NCI-H2029 (cell line): ENCODE data around the gene RRM2.
"Not testable (repeated sequence)": the region's sequence is repeated elsewhere in the genome, so short reads cannot be mapped to it uniquely, and the experiment has no call there.

Experiments used
- DNase-seq: peaks from one replicate; lab custom pipeline; 2025; lab: John Stamatoyannopoulos, UW

RRM2 gene

GRCh38 chr2:10132596-10132995, 10.1 kb downstream of the RRM2 start:
- no peak for DNase-seq

- DNase-seq: no peak
These were observed 10.6 kb downstream of the RRM2 start for GRCh38 chr2:10132996-10133647.

GRCh38 chr2:10135296-10136089, 13.0 kb downstream of the RRM2 start:
- DNase-seq: no peak

- DNase-seq: no peak
These were observed 13.8 kb downstream of the RRM2 start for GRCh38 chr2:10136101-10136934.

- no peak for DNase-seq
These were observed 14.7 kb downstream of the RRM2 start for GRCh38 chr2:10137053-10137843.

DNA sequence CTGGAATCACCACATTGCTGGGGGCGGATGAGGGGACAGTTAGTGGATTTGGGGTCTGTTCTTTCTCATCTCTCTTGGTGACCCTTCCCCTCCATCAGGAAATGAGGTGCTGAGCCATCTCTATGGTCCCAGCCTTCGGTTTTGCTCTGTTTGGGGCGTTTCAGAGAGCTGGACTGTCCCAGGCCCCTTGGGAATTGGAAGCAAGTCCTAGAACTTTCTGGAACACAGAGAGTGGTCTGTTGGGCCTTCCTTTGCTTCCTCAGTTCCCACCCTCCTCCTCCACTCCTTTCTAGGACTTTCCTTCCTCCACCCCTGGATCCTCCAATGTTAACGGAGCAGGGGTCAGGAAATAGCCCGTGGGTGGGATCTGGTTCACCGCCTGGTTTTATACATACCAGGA, 17.0 kb downstream of the RRM2 start:
- no peak for DNase-seq

DNA sequence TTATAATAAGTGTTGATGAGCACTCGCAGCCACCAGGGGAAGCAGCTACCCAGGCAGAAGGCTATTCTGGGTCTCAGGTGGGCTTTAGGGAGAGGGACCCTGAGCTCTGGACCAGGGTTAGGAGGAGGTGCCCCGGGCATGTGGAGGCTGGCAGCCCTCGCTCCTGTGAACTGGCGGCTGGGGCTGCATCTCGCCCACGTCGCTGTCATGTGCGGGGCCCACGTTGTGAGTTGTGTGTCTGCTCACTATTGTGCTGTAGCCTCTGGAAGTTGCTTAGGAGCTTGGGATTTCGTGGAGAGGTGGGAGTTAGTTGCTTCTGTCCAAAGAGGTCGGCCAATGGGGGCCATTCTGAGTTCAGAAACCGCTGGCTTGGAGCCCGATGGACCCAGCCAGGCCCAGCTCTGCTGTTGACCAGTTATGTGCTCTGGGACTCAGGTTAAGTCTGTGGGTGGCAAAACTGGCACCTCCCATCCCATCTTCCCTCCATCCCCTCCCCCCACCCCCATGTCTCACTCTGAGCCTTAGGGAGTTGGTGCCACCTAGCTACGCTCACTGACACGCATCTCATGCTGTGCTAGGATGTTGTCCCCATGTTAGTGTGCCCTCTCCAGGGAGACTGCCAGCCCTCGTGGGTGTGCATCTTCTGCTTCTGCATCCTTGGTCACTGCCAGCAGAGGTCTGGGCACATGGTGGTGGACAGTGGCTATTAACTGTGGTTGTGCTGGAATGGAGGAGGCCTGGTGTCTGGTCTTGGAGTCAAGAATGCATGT, 18.5 kb downstream of the RRM2 start:
- no peak for DNase-seq

- no peak for DNase-seq
These were observed 19.4 kb downstream of the RRM2 start for GRCh38 chr2:10141736-10142639.

DNA sequence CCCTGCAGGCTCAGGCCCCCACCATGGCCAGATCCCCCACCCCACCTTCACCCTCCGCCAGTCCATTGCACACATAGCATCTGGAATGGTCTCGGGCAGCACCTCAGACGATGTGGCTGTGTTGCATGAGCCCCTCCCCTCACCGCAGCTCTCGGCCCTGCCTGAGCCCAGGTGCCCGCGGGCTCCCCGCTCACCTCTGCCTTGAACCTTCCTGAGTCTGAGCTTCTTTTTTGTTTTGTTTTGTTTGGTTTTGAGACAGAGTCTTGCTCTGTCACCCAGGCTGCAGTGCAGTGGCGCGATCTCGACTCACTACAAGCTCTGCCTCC, 20.1 kb downstream of the RRM2 start:
- DNase-seq: no peak

GRCh38 chr2:10144771-10145518, 22.4 kb downstream of the RRM2 start:
- DNase-seq: no peak

DNA sequence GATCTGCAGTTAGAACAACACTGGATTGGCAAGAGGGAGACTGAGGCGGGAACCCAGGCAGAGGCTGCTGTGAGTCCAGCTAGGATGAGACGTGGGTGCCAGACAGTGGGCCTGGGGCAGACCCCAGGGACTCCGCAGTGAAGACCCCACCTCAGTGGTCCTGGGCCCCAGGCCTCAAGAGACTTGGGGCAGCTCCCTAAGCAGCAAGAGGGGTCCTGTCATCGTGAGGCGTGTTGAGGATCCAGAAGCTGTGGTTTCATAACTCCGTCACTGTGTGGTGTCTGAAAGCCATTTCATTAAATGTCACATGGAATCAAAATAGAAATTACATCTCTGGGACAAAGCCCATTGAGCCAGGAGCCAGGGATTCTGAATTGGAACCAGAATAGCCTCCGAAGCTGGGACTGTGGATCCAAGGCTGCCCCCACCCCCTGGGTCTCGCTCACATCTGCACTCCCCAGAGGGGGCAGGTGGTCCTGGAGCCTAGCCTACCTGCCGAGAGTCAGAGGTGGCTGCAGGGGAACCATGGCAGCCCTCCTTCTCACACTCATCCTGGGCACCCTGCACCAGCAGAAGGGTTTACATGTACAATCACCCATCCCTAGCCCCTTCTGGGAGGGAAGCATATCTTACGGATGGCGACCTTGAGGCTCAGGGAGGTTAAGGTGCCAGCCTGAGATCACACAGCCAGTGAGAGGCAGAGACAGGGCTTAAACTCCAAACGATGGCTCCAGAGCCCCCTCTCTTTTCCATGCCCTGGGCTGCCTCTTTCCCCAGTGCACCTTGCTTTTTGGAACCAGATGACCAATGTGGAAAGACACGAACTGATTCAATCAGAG, 23.2 kb downstream of the RRM2 start:
- DNase-seq: no peak

DNA sequence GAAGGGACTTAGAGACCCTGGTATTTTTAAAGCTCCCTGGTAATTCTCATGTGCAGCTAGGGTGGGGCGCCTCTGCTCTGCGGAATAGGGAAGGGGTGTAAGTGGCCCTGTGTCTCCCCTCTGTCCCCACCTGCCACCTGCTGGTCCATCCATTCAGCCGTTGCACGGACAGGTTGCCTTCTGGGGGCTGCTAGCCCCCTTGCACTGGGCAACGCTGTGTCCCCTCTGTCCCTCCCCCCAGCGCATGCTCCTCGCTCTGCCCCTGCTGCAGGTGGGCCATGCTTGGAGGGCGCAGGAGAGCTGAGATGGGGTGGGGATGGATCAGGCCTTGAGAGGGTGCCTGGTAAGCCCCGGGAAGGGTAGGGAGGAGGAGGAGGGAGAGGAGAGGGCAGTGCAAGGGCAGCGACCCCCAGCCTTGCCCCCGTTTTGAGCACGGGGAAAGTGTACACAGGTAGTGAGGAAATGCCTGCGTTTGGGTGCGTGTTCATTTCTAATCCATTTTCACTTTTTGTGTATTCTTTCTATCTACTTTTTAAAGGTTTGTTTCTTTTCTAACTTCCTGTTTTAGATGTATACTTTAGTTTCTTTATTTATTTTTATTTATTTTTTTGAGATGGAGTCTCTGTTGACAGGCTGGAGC, 23.9 kb downstream of the RRM2 start:
- no peak for DNase-seq

DNA sequence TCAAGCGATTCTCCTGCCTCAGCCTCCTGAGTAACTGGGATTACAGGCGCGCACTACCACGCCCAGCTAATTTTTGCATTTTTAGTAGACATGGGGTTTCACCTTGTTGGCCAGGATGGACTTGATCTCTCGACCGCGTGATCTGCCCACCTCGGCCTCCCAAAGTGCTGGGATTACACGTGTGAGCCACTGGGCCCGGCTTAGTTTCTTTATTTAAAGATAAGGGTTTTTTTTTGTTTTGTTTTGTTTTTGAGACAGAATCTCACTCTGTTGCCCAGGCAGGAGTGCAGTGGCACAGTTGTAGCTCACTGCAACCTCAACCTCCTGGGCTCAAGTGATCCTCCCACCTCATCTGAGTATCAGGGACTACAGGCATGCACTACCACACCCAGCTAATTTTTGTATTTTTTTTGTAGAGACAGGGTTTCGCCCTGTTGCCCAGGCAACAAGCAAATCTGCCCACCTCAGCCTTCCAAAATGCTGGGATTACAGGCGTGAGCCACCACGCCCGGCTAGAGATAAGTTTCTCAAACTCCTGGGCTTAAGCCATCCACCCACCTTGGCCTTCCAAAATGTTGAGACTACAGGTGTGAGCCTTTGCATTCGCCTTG, 24.6 kb downstream of the RRM2 start:
- not testable (repeated sequence) for DNase-seq

DNA sequence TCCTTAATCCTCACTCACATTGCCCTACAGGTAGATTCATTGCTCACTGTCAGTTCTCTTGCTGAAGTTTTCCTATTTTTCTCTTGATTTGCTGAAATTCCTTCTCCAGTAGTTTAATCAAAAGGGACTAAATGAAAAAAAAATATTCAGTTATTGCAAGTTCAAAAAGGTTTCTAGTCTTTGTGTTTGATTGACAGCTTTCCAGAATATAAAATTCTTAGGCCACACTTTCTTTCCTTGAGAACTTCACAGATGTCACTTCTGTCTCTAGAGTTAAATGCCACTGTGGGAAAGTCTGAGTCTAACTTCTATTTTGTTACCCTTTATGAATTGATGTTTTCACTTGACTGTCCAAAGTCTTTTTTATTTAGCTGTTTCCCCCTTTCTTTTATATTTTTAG, 25.7 kb downstream of the RRM2 start:
- DNase-seq: no peak

DNA sequence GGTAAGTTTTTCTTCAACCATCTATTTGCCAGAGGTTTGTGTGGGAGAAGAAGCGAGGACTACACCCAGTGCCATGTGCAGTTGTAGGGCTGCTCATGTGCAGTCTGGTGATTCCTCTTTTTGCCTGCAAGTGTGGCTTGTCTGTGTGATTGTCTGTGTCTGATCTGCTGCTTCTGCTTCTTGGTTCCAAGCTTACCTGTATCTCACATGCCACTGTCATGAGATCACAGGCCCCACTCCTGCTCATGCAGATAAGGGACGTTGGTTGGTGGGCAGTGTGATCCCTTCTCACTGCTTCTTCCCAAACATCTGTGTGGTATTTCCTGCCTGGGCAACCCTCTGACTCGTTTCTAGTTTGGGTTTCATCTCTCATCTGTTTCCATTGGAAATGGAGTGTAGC, 27.1 kb downstream of the RRM2 start:
- no peak for DNase-seq

DNA sequence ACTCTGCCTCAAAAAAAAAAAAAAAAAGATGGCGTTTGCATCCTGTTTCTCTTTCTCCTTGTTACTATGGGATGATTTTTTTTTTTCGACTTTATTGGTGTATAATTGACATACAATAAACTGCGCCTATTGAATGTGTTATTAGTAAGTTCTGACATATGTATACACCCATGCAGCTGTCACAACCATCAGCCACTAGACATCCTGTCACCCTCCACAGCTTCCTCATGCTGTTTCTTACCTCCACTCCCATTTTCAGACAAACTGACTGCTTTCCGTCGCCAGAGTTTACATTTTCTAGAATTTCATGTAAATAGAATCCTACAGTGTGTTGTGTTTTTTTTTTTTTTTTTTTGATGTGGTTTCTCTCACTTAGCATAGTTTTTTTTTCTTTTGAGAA, 27.9 kb downstream of the RRM2 start:
- no peak for DNase-seq

DNA sequence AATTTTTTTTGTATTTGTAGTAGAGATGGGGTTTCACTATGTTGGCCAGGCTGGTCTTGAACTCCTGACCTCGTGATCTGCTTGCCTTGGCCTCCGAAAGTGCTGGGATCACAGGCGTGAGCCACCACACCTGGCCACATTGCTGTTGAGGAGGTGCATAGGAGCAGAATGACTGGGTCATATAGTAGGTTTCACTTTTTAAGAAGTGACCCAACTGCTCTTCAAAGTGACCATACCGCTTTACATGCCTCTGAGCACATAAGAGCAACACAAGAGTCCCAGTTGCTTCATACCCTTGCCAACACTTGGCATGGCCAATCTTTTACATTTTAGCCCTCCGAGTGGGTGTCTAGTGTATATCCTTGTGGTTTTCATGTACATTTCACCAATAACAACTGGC, 28.9 kb downstream of the RRM2 start:
- no peak for DNase-seq

- DNase-seq: no peak
These were observed 34.8 kb downstream of the RRM2 start for GRCh38 chr2:10157293-10157692.
